GM21381 (cell line): ENCODE results near the gene M1AP.

Source experiments
- ATAC-seq: cut with Tn5 transposase; IDR thresholded peaks from one replicate; pipeline ENCODE4 v1.9.1; 2021; ENCODE audit warnings: mild to moderate bottlenecking, moderate library complexity; ENCODE audit not compliant: unreplicated experiment

The M1AP gene

DNA sequence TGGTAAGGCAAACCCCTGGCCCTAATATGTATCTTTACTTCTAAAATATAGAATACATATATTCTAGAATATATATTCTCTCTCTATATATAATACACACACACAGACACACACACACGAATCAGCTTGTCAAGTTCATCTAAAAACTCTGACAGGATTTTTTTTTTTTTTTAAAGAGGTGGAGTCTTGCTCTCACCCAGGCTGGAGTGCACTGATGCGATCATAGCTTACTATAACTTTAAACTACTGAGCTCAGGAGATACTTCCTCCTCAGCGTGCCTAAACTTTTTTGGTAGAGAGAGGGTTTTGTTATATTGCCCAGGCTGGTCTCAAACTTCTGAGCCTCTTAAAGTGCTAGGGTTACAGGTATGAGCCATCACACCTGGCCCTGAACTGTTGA lies 48.5 kb downstream of the M1AP start:
- ATAC-seq: no peak

DNA sequence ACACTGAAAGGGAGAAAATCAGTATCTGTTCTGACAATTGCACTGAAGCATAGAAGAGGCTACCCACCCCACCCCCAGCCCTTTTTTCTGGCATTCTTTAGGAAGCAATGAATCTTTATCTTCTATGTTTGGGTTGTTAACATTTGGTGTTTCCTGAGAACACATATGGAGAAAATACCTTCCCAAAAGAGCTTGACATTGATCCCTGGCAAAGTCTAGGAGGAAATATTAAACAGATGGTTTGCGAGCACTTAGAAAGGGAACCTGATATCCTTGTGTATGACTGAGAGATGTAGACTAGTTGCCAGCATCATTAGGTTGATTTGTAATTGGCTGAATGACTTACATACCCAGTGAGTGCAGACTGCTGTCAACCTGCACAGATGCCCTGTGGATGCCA lies 50.7 kb downstream of the M1AP start:
- no peak for ATAC-seq

DNA sequence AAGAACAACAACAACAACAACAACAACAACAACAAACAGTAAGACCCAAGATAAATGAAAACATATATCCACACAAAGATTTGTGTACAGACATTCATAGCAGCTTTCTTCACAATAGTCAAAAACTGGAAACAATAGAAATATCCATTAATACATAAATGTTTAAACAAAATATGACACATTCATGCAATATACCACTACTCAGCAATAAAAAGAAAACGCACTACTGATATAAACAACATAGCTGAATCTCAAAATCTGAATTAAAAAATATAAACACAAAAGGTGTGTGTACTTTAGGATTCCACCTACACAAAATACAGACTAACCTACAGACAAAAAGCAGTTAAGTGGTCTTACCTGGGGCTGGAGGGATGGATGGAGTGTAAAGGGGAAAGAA lies 51.5 kb downstream of the M1AP start:
- ATAC-seq: no peak

DNA sequence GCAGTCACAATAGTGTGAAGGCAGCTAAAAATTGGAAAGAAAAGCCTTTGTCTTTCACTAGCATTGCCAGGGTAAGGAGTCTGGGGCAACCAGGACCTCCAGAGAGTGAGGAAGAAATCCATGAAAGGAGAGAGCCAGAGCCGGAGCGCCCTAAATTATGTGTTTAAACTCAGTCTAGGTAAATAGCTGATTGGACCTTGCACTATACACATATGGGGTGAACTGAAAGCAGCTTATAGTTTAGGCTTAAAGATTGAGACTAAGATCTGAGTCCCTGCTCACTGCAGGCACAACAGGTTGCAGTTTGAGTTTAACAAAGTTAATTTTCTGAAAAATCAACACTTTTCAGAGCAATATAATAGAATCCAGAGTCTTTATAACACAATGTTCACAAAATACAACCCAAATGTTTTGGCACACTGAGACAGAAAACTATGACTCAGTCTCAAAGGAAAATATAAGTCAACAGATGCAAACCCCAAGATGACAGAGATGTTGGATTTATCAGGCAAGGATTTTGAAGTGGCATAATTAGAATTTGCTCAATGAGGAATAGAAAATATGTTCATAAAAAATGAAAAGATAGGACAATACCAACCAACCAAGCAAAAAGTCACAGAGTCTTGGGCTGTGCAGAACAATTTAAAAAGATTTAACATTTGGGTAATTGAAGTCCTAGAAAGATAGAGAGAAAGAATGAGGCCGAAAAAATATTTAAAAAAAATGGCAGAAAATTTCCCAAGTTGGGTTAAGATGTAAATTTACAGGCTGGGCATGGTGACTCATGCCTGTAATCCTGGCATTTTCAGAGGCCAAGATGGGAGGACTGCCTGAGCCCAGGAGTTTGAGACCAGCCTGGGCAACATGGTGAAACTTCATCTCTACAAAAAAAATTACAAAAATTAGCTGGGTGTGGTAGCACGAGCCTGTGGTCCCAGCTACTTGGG lies 54.0 kb downstream of the M1AP start:
- ATAC-seq: no peak

DNA sequence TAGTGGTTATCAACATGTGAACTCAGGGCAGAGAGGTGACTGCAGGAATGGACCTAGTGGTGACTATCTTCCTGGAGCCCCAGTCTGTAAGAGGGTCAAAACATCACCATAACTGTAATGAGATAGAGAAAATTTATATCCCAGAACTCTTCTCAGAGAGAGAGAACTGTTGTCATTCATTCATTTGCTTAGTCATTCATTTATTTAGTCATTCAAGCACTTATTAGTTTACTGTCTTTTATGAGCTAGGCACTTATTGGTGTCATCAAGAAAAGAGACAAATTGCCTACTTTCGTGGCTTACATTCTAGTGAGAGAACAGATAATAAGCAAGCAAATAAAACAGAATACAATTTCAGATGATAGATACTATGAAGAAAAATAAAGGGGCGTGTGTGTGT lies 59.5 kb downstream of the M1AP start:
- no peak for ATAC-seq

DNA sequence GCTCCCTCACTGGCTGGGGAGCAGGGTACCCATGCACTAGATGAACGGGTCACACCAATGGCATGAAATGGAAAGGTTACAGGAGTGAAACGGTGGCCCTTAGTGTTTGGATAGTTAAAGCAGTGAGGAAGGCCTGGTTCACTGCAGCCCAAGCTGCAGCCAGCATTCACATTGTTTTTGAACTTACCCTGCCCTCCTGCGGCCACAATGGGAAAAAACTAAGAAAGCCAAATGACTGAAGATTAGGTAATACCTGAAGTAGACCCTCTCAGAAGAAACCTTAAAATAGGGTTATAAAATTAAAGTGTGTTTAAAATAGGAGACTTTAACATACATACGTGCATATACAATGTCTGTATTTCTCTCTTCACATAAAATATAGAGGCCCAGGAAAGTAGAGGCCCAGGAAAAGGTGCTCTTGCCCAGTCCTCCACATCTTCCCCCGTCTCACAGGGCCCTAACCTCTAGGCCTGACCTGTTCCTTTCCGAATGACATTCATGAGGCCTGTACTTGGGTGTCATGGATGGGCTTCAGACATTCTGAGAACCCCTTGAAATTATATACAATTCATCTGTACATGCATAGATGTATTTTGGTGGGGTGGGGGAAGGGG lies 60.4 kb downstream of the M1AP start:
- ATAC-seq: peak; percentile 62

DNA sequence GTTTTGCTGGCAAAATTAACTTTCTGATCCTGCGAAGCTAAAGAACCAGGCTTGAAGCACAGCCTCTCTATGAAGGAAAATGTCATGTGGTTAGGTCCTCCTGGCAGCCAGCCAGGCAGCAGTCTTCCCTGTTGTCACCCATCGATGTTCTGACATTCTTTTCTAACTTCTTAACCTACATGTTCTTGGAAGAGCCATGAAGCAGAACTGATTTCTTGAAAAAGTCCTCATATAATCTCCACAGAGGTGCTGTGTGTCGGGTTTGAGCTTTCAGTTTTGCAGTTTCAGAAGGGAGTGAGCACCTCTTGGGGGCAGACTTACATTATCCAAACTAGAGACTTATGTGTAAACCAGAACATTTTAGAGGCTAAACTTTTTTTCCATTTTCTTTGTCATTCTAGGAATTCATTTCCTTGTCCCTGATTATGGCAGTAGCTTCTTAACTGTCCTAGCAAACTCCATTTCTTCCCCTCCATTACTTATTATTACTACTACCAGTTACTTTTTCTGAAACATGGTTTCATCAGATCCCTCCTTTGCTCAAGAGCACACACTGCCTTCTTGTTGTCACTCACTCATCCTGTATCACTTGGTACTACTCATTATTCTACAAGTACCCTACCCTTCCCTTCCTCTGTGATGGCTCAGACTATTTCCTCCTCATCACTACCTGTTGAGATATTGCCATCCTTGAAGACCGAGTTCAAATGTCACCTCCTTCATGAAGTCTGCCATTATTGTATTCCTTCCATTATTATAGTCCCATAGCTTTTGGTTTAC lies 62.5 kb downstream of the M1AP start:
- ATAC-seq: no peak

DNA sequence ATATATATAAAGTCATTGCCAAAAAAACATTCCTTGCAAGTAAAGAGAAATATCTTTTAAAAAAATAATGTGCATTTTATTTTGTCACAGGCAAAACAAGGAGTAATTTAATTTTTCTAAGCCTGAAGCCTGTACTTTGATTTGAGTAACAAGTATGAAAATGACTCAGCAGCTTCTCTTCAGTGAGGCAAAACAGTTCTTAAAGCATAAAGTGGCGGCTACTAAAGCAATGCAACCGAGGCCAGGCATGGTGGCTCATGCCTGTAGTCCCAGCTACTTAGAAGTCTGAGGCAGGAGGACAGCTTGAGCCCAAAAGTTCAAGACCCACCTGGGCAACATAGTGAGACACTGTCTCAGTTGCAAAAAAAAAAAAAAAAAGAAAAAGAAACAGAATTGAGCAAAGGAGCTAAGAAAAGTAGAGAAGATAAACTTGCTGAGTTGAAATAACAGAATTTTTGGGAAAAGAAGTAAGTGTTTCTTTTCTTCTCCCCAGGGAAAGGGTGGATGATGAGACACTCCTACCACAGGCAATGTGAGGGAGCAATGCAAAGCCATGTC lies 64.0 kb downstream of the M1AP start:
- no peak for ATAC-seq

DNA sequence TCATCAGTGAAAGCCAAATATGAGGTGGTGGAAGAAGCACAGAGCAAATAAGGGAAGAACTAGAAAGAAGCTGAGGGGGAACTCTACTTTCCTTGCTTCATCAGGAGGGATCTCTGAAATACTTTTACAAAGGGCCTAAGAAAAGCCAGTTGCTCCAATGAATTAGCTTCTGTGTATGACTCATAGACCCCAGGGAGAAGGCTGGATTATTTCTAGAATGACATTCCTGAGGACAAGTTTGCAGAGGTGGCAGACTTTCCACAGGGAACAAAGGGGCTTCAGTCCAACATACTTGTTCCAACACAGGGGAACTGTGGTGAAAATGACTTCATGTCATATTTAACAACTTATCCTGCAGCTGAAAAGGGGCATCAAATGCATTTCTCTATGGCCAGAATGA lies 64.6 kb downstream of the M1AP start:
- no peak for ATAC-seq

DNA sequence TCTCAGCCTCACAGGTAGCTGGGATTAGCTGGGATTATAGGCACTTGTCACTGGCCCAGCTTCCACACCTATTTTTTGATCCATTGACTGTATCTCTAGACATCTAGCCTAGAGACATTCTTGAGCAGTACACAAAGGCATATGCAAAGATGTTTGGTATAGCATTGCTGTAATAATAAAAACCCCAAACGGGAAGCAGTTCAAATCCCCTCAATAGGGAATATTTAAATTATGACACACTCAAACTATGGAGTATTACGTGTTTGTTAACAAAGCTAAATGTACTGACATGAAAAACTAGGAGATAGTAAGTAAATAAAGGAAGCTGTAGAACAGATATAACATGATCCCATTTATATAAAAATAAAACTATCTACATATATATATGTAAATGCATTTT lies 65.9 kb downstream of the M1AP start:
- ATAC-seq: no peak

DNA sequence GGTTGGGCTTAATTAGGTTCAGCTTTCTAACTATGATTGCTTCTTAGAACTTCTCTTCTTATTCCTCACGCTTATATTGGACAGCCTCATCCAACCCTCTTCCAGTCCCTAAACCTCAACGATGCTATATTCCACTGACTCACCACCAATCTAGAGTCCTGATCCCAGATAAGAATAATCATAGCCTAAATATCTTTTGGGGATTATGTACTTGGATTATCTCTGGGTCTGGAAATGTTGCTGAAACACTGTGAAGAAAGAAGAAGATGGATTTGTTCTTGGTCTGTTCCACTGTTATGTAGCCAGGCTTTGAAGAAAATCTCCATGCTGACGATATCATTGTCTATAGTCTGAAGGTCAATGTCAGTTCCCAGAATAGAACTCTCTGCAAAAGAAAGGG lies 66.7 kb downstream of the M1AP start:
- no peak for ATAC-seq

DNA sequence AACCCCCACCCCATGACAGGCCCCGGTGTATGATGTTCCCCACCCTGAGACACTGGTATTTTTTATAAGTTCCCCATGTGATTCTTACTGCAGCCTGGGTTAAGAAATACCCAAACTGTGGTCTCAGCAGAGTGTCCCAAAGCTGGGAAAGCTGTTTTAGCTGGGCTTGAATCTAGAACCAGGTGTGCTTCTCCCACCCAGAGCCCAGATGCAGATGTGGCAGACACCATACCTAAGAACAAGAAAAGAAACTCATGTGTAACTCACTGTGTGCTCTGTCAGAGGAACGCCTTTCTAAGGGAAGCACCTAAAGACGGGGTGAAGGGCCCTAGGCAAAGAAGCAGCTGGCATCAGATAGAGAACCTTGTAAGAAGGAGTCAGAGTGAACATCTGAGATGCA lies 69.7 kb downstream of the M1AP start:
- ATAC-seq: no peak

DNA sequence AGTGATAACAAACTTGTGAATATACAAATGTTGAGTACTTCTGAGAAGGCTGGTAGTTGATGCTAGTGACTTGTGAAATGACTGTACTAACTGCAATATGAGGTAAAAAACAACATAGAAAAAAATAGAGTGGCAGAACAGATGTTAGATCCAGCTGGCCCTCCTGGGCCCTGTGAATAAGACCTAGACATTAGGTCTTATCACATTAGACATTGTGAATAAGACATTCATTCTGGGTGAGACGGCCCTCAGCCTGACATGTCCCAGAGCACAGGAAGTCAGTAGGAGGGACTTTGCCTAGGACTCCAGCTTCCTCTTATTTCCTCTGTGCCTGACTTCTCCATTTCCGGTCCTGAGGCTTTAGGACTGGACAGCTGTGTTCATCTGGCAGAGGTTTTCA lies 70.7 kb downstream of the M1AP start:
- ATAC-seq: peak; percentile 31

DNA sequence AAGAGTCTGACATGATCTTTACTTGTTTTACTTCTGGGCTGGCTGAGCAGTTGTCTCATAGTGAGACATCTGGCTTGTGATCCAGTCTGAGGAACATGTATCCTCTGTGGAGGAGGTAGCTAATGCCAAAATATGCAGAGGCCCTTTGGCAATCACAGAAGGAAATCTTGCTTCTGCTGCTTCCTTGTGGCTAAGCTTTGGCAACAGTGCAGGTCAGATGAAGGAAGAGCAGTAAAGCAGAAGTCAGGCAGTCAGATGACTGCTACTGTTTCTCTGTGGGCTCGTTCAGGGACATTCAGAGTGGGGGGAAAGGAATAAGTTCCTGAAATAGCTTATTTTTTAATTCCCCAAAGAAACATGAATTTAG lies 71.3 kb downstream of the M1AP start:
- ATAC-seq: no peak

DNA sequence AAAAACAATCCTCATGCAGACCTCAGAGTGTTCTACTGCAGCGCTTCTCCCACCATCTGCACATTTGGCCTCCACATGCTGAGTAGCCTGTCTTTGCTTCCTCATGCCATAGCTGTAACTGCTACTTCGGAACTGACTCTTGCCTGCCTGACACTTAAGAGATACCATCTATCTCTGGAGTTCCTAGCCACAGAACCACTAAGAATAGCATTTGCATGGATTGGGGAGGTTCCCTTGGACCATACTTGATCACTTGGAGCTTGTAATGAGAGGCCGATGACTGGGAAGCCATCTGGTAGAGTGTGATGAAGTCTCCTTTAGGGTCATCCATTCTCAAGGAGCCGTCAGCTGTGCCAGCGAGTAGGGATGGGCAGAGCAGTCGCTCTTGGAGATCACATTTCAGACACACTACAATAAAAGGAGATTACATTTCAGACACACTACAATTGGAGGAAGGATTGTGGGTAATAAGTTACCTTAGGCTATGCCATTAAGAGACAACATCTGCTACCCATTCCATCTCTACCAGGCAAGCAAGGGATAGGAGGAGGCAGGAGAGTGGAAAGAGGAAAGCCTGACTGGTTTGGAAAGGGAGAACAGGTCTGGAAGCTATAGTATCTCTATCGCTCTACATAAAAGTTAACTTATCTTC lies 71.8 kb downstream of the M1AP start:
- no peak for ATAC-seq

DNA sequence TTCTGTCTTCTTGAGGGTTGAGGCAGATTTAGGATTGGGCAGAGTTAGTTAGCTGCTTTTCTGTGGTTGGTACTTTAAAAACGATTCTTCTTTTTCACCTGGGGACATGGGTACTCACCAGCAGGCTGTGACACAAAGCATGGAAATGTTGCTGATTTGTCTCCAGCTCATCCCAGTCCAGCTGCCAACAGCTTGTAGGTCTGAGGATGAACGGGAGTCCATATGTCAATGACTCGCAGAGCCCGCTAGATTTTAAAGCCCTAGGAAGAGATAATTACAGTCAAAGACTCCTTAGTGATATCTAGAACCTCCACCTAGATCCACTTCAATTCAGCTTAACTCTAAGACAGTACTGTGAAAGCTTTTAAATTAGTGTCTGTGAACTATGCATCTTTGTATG lies 72.8 kb downstream of the M1AP start:
- no peak for ATAC-seq

DNA sequence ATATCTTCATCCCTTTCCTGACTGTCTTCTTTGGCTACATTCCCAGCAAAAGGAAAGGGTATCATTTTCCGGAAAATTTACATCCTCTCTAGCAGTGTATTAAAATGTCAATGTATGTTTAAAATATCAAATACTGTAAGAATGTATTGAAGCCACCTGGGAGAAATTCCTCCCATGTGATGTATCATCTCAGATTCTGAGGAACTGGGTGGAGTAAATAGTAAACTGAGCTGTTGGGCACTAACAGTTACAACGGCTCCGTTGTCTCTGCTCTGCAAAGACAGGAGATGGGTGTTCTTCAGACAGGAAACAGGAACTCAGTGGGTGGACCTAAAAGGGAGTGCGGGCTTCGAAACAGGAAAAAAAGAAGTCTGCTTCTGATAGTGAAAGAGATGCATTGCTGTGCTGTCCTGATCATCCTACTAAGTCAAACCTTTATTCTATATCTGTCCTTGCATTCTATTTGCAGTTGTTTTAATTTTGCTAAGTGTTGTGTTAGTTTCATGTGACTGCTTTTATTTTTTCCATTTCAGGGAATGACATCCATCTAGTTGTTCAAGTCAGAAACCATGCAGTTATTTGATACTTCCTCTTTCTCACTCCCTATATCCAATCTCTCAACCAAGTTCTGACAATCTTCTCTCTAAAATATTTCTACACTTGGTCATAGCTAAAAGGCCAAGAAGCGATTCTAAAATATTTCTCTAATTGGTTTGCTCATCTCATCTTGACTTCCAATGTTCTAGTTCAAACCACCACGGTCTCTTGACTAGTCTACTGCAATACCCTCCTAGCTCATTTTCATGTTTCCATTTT lies 74.2 kb downstream of the M1AP start:
- ATAC-seq: peak; percentile 48

DNA sequence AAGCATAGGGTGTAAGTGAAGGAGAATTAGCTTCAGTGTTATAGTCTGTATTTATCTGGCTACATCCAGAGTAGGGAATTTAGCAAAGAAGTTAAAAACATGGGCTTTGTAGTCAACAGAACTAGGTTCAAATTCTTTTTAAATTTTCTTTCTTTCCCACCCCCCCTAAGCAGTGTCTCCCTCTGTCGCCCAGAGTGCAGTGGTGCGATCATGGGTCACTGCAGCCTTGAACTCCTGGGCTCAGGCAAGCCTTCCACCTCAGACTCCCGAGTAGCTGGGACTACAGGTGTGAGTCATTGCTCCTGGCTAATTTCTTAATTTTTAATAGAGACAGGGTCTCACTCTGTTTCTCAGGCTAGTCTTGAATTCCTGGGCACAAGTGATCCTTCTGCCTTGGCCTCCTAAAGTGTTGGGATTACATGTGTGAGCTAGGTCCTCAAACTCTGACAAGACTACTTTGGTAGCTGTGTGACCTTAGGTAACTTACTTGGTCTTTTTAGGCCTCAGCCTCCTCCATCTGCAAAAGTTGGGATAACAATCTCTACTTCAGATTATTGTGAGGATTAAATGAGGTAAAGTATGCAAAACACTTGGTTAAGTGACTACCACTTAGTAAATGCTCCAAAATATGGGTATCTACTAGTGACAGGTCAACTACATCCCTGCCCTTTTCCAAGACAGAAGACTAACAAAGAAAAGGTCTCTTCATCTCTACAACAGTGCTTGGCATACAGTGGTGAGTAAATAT lies 75.8 kb downstream of the M1AP start:
- no peak for ATAC-seq

DNA sequence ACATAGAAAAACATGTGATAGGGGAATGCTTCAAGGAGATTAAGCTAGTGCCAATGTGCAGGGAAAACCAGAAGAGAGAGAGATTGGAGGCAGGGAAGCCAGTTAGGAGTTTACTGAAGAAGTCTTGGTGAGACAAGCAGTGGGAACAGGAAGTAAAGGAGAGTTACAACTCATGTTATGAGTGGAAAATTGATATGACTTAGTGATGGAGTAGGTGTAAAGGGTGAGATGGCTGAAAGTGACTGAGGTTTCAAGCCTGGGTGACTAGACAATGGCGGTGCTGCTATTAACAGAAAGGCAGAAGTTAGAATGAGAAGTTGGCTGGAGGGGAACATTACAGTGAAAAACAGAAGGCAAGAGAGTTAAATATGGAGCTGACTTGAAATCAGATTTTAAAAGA lies 77.1 kb downstream of the M1AP start:
- peak; percentile 68 for ATAC-seq
